Femur (tissue), 1 donor: Measurements from ENCODE around the gene RPS6KA2.
"Not testable (repeated sequence)": the region's sequence is repeated elsewhere in the genome, so short reads cannot be mapped to it uniquely, and the experiment has no call there.

Experiments used
- DNase-seq: peaks from one replicate; pipeline ENCODE4 v3.0.0-alpha.2; 2017

RPS6KA2 gene

DNA sequence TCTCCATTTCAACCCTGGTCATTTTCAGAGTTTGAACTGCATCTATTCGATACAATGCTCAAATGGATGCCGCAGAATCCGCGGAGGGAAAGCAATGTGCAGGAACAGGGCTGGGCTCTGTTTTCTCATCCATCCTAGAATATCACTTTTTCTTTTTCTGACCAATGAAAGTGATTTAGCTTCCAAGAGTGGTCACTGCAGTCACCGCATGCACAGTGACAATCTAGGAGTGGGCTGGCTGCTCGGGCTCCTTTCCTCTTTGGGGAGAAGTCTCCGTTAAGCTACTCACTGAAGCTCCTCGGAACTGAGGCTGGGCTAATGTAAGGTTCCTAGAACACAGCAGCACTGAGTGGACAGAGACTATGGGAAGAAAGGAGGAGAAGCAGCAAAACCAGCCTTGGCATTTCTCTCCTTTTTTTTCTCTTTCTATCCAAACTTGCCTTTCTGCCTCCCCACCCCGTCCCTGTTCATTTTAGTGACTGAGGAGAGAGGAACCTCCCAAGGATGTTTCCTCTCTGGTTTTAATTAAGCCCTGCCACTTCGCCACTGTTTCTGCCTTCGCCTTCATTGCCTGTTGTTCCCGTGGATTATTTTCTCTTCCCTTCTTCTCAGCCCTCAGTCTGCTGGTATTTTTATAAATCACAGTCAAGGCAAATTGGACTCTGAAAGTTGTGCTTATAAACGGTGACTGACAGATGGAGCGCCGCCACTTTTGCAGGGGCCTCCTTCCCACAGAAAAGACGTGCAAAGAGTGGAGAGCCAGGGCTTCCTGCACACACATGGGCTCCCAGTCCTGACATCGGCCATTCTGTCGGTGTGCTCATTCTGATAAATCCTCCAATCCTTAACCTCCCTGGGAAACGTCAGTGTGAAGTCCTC lies 81.7 kb downstream of the RPS6KA2 start:
- peak; percentile 0 for DNase-seq

DNA sequence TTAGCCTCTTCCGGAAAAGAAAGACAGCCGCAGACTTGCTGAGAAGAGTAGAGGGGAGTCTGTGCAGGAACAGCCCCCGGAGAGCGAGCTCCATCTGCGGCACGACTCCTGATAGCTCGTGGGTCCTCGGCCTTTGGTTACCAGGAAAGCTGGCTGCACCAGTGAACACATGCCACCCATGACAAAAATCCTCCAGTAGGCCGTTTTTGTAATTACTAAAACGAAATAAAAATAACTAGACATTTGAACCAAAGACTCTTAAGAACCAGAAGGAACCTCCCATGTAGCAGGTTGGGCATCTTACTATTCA lies 82.8 kb downstream of the RPS6KA2 start:
- peak; percentile 5 for DNase-seq

DNA sequence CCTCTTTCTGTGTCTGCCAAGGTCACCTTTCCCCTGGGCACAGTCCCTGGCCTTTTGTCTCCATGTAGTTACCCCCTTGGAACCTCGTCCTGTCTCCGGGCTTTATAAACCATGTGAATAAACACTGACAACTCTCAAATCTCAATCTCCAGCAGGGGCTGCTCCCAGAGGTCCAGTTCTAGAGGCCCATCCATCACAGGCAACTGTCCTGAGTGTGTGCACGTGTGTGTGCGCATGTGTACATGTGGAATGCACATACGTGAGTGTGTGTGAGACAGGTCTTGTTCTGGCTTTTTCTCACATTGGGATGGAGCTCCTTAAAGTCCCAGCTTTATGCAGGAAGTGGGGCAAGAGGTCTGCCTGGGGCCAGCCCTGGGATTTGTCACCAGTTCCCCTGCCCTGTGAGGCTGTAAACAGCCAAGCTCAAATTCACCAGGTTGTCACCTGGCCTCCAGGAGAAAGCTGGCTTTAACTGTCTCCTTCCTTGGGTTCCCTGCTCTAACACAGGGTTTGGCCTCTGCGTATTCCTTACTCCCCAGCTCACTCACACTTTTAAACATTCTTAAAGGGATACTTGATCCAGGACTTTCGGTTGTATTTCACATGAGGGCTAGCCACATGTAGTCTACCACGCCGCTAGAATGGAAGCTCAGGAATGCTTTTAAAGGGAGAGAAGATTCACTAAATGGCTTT lies 83.3 kb downstream of the RPS6KA2 start:
- DNase-seq, result peak; percentile 5

DNA sequence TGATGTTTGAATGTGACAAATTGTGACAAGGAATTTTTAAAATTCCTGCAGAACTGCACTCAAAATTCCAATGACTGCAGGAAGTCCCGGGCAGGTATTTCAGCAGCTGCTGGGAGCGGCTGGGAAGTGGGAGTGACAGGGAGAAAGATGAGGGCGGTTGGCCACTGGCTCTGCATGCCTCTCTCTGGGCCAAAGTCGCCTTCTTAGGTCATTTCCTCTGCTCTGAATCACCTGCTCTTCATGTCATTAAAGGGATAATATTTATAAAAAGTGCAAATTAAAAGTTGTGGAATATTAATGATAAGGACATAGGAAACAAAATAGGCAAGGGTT lies 84.5 kb downstream of the RPS6KA2 start:
- DNase-seq, result peak; percentile 8

DNA sequence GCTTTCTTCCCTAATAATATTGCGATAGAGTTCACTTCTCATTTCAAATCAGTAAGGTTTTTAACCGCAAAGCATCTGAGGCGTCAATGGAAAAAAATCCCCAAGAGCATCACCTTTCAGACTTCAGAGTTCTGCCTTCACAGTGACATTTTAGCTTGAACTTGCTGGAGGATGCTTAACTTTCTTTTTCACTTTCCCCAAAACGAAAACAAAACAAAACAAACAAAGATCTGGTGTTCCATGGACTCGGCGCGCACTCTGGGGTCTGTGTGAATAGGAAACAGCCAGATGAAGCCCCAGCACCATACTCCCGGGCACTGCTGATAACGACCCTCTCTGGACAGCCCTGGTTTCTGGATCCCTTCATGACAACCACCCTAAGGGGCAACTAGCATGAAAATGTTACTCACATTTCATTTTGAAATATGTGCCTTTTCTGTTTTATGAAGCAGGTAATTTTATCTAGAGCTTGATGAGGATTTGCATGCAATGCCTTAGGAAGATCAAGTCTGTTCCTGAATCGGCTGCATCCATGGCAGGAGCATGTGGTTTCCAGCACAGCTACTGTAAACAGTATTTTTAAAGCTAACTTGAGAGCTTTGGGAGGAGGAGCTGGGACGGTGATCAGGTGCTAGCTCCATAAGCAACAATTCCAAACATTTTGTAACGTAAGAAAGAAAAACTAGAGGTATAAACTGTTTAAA lies 85.0 kb downstream of the RPS6KA2 start:
- DNase-seq, result no peak

DNA sequence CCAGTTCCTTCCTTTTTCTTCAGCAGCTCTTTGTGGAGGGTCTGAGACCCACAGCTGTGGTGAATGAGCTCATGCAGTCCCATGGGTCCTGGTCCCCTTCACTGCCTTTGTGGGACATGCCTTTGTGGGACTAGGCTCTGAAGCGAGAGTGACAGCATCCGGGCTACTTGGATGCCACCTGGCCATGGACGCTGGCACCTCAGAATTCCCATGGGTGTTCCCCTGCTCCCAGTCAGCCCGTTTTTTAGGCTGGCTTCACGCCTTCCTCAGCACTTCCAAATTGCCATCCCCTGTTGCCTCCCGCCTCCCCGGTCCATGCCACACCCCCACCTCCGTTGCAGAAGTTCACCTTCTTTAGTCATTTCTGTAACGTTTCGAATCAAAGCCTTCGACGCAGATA lies 85.7 kb downstream of the RPS6KA2 start:
- no peak for DNase-seq

DNA sequence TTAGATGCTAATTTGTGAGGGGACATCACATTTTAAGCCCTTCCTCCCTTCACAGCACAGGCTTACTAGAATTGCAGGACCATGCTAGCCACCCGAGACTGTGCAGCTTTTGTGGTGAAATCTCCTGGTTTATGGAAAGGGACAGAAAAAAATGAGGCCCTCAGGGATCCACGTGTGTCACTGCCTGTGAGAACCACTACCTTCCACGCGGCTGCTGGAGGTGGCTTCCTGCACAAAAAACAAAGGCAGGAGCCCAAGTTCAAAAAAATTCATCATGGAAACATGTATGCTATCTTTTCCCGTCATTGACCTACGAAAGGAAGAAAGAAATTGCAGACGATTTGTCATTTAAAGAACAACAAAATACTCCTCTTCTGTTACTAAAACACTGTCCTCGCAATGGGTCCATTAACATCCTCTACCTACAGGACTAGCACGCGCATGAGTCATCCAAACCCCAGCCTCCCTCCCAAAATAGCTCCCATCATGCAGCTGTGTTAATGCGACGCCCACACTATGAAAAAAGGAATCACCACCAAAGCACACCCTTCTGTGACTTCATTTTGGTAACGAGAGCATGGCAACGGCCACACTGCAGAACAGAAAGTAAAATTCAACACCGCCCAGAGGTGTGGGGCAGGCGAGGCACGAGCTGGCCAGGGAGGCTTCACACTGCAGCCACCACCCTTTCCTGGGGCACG lies 86.3 kb downstream of the RPS6KA2 start:
- DNase-seq, result no peak

DNA sequence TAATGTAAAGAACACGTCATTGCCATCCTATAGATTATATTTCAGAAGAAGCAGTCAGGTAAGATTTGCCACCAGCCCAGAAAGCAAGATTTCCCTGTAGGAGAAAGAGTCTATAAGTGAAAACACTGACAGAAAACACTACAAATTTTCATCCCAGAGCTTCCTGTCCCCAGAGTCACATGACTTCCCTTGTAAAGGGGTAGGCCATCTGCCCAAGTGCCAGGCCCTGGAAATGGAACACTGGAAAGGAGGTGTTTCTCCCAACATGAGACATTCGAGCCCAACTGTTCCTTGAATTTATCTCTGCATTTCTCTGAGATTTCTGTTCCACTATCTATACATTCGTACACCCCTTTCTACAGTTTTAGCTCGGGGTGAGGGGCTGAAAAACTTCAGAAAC lies 87.5 kb downstream of the RPS6KA2 start:
- no peak for DNase-seq

DNA sequence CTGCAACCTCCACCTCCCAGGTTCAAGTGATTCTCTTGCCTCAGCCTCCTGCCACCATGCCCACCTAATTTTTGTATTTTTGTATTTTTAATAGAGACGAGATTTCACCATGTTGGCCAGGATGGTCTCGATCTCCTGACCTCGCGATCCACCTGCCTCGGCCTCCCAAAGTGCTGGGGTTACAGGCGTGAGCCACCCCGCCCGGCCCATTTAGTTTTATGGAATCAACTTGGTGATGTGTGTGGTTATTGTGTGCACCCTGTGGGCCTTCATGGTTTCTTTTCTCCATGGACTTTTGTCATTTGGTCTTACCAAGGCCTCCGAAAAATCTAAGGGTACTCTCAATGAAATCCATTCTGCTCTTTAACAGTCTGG lies 88.1 kb downstream of the RPS6KA2 start:
- not testable (repeated sequence) for DNase-seq

DNA sequence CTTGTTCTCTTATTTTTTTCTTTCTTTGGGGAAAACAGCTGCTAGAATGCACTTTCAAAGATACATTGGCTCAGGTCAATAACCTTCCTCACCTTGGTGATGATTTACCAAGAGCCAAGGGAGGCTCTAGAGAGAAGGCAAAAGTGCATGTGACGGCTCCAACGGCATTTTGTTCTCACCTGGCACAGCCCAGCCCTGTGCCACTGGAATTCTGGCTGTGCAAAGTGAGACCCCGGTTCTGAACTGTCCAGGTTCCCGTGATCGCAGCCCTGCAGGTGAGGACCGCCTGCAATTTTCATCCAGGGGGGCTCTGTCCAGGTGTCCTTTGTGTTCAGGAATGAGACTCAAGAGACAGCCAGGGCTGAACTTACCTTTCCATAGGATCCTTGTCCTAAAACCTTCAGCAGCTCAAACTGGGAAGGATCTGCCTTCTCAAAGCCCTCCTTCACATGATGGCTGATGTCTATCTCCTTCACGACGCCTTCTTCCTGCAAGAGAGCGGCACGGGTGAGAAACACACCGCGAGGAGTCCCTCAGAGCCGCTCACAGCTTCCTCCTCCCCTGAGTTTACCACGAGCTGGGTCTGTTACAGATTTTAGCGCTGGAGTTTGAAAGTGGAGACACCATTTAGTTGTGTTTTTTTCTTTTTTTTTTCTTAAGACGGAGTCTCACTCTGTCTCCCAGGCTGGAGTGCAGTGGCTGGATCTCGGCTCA lies 88.6 kb downstream of the RPS6KA2 start:
- DNase-seq, result no peak

DNA sequence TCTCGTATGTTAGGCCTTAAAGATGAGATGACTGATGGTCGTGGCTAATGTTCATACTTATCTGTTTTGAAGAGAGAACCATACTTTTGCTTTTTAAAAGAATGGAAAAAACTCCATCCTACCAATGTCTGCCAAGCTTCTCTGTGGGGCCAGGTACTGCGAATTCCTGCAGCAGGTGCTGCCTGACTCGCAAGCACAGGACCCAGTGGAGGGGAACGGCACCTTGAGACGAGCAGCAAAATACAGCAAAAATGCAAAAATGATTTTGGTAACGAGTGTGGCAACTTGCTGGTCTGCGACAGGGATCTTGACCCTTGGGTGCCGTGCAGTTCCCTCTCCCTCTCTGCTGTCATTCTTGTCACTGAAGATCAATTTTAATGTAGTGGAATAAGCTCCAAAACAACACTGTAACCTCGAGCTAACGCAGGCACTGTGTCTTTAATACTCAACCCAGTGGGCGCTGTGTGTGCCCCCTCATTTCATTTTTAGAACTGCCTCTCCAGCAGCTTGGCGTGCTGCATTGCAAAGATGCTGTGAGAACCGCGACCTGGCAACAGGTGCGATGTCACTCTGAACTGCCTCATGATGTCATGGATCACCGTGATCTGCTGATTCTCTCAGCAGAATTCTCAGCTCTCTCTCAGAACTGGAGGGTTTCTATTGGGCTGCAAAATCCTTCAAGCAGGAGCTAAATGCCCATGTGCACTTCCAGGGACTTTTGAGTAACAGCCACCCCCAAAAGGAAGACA lies 92.2 kb downstream of the RPS6KA2 start:
- no peak for DNase-seq

DNA sequence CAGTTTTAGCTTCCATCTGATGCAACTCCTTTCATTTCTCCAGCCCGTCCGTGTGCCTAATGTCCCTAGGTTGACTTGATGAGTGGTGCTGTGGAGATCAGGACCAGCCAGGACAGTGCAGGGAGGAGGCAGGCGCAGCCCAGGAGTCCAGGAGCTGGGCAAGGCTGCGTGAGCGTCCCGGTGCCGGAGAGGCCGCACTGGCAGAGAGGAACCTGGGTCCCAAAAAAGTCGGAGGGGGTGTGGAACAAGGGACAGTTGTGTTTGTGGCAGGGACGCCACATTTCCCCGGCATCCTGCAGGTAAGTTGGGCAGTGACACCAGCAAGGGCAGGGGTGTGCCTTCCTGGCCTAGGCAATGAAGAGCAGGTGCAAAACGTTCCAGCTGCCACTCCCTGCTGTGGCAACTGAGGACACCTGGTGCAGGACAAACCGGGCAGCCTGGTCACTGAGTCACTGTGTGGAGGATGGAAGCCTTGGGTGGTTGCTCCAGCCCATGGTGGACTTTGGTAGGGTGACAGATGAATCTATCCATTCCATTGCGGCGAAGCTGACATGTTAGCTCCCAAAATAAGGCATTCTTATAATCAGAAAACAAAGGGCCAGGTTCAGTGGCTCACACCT lies 93.7 kb downstream of the RPS6KA2 start:
- no peak for DNase-seq

DNA sequence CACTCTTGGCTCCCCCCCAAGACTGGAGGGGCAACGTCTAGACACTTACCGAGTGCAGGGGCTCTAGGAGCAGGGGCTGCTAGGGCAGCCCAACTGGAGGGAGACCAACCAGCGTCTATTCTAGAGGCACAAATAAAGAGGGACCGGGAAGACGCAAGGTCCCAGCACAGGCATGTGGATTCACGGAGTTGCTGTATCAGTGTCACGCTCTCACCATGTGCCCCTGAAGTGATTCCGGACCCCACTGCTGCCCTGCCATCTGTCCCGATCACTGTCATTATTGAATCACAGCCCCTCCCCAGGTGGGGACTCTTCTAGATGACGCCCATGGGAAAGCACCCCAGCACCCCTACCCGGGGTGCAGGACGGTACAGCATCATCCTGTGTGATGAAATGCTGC lies 94.7 kb downstream of the RPS6KA2 start:
- no peak for DNase-seq

DNA sequence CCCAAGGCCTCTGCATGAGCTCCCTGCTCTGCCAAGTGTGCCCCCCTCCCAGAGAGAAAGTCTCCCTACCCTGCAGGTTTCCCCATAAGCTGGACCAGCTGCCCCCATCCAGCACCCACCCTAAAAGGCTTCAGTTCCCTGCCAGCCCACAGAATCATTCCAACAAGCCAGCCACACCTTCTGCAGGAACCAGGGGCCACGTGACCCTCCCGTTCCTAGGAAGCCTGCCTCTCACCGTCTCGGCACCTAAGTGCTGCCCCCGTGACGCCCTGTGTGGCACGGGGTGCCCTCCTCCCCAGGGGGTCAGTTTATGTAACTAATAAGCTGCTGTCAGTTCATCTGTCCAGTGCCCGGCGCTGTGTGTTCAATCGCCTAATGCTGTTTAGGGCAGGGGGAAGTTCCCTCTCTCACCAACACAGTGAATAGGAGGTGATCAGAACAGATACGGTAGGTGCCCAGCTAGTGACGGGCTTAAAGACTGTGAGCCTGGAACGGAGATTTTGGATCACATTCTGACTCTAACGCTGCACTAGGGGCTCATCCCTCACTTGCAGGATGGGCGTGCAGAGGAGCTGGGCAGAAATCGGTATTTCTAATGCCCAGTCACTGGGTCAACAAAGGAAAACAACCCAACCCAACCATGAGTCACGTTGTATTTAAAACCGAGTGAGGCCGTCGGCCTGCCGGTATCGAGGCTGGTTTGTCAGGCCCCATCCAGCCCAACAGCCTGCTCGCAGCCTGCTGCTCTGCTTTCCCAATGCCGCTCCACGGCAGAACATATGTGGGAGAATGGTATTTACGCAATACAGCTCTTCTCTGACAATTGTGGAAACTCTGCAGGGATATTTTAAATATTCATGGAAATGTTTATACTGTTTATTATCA lies 96.6 kb downstream of the RPS6KA2 start:
- no peak for DNase-seq

DNA sequence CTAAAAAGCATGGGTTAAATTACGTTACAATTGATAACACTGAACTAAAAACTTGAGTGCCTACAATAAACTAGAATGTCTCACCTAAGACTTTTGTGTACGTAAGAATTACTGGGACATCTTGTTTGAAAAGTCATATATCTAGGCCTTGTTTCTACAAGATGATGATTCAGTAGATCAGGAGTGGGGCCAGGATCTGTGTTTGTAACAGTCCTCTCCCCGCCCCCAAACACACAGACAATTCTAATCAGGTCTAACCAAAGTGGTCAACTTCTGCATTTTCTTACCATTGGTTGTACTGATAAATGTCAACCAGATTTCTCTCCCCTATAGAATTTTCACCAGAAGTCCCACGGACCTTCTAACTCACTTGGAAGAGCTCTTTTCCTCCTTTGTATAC lies 97.5 kb downstream of the RPS6KA2 start:
- no peak for DNase-seq

DNA sequence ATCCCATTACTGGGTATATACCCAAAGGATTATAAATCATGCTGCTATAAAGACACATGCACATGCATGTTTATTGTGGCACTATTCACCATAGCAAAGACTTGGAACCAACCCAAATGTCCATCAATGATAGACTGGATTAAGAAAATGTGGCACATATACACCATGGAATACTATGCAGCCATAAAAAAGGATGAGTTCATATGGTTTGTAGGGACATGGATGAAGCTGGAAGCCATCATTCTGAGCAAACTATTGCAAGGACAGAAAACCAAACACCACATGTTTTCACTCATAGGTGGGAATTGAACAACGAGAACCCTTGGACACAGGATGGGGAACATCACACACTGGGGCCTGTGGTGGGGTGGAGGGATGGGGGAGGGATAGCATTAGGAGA lies 98.0 kb downstream of the RPS6KA2 start:
- DNase-seq, result not testable (repeated sequence)

DNA sequence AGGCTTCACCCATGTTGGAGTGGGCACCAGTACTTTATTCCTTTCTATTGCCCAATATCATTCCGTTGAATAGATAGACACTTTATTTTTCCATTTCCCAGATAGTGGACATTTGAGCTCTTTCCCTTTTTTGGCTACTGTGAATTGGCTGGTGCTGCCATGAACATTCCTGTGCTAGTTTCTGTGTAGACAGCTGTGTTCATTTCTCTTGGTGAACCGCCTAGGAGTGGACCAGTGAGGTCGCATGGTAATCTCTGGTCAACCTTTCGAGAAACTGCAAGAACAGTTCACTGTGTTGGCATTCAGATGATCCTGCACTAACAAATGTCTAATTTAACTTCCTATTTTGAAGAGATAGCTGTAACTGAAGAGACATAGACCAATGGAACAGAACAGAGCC lies 99.2 kb downstream of the RPS6KA2 start:
- DNase-seq, result no peak

DNA sequence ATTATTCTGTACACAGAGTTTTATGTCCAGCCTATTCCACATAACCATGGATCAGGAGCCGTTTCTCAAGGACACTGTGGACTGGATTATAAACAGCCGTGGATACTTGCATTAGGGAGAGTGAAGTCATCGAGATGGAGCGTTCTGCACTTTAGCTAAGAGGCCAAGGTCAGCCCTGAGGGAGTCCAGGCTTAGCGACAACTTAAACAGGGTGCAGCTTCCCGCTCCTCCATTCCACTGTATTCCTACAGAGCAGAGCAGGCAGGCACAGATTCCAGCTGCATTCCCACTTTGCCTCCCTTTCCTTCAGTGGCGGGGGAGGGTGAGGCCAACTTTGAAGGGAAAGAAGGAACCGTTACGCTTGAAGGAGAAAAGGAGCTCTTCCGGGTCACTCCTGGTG lies 100.1 kb downstream of the RPS6KA2 start:
- no peak for DNase-seq

DNA sequence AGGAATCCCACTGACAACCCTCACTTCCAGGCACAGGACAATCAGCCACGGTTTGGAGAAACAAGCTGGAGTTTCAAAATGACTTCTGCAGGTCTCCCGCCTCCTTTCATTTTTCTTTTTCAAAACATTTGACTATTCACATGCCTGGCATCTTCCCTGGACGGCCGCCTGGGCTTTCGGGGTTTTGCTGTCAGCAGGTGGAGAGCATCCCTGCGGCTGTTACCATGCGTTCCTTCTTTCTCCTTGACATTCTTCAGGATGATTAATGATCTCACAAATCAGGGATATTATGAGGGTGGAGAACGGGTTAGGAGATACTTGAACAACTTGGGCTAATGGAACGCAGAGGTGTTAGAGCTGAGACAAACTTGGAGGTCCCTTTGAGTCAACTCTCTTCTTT lies 101.5 kb downstream of the RPS6KA2 start:
- DNase-seq, result no peak

DNA sequence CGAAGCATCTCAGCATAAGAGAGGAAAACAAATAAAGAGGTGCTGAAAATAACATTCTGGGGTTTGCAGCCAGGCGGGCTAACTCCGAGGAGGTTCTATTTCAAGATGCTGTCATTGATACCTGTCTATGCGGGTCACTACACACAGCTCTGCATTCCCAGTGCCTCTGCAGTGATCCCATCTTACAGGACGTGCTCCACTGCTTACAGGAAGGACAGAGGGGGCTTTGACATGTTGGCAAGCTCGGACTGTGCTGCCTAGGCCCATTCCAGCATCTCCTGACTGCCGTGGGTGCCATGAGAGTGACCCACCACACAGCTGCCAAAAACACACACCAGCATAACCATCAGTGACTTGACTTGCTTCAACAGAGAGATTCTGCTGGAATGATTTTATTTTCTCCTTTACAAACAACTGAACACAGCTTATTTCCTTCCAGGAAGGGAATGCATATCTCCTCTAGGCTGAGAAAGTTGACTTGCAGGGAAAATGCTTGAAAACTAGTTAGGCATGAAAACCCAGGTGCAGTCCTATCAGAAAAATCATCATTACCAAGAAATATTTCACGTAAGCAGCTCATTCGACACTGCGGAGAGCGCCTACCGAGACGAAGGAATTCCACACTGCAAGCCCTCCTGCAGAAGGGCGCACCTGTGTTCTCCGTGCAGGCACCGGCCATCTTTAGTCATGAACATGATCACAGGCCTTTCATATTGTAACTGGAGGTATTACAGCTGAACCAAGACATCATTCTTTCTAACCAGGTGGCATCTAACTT lies 103.1 kb downstream of the RPS6KA2 start:
- DNase-seq, result no peak
